Stimulated activated CD8-positive, alpha-beta memory T cell treated with anti-CD3 and anti-CD28 coated beads, Interleukin-7, amount 100 ng/mL, for 1 hour (primary cell): ENCODE measurements around the gene CYP2W1.
"Not testable (repeated sequence)": the region's sequence is repeated elsewhere in the genome, so short reads cannot be mapped to it uniquely, and the experiment has no call there.

ENCODE experiments used
- DNase-seq, 2 donors: peaks; one replicate each; pipeline ENCODE4 v3.0.0-alpha.2; 2020; ENCODE audit warnings: low read depth in 2 of 2

CYP2W1 gene

DNA sequence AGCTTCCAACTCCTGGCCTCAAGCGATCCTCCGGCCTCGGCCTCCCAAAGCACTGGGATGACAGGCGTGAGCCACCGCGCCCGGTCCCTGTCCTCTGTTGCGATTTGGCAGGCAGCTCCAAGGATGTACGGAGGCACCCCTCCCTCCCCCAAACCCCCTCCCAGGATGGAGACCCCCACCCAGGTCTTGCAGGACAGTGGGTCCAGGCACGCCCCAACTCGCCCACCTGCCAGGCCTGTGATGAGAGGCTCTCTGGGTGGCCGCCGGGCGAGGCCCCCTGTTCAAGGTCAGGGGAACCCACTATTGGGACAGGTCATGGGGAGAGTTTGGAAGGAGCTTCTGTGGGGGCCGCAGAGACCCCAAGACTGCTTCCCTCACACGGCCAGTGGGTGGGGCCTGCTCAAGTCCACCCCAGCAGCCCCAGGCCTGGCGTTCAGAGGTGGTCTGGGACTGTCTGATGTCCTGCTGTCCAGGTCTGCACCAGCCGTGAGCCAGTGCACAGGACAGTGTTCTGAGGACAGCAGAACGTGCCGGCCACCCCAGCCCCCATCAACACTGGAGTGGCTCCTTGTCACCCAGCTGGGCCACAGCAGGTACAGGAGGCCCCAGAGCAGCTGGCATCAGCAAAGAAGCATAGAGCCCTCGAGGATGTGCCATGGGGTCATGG is 31.0 kb upstream of the CYP2W1 start:
- DNase-seq: no peak

DNA sequence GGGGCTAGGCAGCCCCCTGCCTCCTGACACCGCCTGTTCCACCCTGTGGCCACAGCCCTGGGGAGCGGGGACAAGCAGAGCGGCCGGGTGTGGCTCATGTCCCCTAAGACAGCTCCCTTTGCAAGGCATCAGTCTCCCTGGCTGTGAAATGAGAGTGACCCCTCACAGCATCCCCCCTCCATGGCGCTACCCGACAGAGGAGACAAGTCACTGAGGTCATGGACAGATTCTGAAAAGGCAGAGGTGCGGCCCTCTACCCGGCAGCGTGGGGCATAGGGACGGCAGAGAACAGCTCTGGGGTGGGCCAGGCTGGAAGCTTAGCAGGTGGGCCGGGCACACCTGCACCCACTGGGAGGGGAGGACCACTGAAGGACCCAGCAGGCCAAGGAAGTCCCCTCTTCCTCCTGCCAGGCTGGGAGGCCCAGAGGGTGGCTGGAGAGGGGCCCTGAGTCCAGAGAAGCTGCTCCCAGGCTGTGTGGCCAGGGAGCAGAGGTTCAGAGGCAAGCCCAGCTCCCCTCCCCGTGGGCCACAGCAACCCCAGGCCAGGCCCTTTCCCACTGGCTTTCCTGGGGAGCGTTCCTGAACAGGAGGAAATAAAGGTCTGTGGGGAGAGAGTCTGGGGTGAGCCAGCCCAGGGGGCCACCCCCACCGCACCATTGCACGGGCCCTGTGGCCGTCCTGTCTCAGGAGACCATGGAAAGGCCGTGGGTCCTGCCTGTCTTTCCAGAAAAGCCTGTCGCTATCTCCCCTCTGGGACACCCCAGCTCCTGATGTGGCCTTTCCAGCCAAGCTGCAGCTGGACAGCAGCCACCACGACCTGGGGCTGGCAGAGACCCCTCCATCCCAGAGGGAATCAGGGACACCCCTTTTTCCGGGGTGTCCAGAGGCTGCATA is 30.2 kb upstream of the CYP2W1 start:
- no peak for DNase-seq

DNA sequence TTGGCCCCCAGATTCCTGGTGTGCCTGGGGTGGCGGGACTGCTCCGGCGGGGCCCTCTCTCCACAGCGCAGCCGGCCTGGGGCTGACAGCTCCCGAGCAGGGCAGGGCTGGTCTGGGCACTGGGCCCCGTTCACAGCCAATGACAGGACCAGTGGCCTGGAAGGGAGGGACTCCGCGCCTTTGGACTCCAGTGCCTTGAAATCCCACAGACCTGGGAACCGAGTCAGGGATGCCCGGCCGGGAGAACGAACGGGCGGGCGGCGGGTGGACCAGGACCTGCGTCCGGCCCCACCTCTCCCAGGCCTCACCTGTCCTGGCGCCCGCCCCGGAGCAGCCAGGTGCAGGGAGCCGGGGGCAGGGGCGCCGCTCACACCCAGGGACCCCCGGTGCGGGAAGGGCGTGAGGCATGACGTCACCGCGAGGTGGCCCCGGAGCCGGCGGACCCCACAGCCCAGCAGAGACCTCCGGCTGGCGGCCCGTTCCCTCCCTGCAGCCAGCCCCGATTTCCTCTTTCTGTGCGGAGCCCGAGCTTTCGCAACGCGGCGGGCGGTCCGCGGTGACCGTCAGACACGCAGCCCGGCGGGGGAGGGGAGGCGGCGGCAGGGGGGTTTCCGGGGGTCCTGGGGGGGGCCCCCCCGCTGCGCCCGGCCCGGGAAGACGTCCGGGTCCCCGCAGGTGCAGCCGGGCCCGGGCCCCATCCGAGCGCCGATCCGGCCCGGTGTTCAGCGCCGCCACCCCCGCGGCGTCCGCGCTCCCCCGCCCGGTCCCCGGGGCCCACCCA is 29.2 kb upstream of the CYP2W1 start:
- DNase-seq: no peak

DNA sequence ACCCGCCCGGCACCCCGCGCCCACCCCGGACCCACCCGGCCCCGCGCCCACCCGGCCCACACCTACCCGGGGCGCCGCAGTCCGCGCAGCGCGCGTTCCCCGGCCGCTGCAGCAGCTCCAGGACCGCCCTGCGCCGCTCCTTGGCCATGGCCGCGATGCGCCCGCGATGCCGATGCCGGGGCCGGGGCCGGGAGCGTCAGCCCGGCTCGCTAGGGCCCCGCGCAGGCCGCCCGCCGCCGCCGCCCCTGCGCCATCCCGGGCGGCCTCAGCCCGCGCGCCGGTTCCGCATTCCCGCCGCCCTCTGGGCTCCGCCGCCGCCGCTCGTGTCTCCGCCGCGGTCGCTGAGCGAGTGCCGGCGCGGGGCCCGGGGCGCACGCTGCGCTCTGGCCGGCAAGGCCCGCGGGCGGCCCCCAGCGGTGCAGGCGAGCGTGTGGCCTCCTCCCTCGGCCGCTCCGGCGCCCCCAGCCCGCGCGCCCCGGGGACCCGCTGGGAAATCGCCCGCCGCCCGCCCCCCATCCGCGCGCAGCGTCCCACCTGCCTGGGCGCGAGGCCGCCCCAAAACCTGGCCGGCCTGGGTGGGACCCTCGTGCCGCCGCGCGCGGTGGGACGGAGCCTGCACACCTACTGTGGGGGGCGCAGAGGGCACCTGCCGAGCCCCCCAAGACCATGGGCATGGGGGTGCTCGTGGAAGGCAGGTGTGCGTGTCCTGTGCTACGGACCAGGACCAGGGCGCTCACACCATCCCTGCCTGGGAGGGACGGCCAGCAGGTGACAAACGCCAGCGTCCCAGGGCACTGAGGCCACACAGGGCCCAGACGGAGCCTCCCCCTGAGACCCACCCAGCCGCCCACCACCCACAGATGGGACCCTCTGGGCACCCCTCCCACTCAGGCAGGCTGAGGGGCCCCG is 28.4 kb upstream of the CYP2W1 start, which contains the start of gene ADAP1:
Gene ADAP1 (minus strand): TSS at position 351 of the 909 bp plus-strand sequence. CDS start 203 bp downstream, at position 148.
- no peak for DNase-seq

DNA sequence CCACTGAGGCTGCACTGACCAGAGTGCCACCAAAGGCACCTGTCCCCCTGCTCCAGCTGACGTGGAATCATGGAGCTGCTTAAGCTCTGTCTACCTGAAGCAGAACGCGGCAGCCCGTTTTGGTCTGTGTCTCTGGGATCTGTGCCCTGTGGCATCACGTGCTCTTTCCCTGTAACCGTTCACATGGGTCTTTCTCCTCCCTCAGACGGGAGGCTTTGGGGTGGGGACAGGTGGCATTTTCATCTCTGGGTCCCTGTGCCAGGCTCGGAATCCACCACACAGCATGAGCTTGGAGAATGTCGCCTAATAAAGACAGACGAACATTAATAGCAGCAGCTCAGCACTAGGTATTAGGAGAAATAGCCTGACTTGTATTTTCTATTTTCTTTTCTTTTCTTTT is 26.9 kb upstream of the CYP2W1 start:
- DNase-seq: no peak

DNA sequence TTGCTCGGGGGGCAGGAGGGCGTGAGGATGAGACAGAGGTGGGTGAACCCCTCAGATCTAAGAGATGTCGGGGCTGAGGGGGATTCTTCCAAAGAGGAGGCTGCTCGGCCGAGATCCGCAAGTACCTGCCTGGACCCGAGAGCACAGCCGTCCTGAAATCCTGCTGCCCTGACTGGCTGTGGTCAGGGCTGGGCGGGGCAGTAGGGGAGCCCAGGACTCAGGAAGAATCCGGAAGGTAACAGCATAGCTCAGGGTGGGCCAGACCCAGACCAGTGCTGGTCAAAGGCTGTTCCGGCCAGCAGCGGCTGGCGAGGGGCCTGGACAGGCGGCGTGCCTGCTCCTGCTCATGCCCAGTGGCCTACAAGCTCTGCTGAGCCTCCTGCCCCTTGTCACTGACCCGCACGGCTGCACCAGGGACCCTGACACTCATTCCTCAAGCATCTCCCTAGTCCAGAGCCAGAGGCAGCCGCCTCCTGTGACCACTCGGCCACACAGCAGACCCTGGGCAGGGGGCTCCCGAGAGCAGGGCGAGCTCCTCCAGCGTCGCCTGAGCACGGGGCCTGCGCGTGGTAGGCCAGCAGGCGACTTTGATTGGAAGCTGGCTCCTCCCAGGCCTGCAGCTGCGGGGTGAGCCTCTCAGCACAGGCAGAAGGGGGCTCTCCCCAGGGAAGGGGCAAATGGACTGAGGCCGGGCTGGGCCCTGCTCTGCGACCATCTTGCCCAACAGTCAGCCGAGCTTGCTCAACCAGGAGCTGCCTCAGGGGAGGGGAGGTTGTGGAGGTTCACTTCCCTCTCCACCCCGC is 25.4 kb upstream of the CYP2W1 start:
- no peak for DNase-seq

DNA sequence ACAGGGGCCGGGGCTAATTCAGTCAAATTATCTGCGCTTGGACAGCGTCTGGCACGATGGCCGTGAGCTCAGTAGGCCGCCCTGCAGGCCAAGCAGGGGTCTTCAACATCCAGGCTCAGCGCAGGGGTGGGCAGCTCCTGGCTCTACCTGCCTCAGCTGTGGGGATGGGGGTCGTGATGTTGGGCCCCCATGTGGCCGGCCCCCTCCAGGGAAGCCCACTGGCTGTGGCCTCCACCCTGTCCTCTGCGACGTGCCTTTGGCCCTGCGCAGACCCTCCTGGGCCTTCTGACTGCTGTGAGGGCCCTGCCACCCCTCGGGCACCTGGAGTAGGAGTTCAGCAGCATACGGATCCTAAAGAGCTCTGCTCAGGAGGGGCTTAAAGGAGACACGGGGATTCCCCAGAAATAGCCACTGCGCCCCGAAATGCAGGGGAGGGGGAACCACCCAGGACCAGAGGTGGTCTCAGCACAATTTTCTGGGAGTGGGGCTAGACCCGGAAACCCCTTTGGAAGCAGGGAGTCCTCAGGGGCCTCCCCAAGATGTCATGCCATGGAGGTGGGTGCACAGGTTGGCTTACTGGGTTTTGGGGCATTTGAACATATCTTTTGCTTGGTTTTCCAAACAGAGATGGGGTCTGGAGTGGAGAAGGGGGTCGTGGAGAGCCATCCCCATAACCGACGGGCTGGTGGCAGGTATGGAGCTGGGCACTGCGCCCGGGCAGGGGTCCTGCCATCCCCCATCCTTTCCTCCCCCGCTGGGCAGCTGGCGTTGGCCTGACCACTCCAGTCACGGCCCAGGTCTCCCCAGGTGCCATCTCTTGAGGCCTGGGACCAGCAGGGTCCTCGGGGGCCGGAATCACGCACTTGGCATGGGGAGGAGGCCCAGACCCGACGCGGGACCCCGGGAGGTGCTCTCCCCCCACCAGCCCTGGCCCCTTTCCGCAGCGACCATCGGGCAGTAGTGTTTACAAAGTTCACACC is 24.5 kb upstream of the CYP2W1 start:
- no peak for DNase-seq

GRCh38 chr7:959271-959670 is 23.7 kb upstream of the CYP2W1 start:
- no peak for DNase-seq

- DNase-seq: not testable (repeated sequence)
Measured at GRCh38 chr7:959740-960139, 23.2 kb upstream of the CYP2W1 start.

- no peak for DNase-seq
Measured at GRCh38 chr7:960269-960871, 22.6 kb upstream of the CYP2W1 start.

GRCh38 chr7:960972-961371 is 22.0 kb upstream of the CYP2W1 start:
- DNase-seq: not testable (repeated sequence)

DNA sequence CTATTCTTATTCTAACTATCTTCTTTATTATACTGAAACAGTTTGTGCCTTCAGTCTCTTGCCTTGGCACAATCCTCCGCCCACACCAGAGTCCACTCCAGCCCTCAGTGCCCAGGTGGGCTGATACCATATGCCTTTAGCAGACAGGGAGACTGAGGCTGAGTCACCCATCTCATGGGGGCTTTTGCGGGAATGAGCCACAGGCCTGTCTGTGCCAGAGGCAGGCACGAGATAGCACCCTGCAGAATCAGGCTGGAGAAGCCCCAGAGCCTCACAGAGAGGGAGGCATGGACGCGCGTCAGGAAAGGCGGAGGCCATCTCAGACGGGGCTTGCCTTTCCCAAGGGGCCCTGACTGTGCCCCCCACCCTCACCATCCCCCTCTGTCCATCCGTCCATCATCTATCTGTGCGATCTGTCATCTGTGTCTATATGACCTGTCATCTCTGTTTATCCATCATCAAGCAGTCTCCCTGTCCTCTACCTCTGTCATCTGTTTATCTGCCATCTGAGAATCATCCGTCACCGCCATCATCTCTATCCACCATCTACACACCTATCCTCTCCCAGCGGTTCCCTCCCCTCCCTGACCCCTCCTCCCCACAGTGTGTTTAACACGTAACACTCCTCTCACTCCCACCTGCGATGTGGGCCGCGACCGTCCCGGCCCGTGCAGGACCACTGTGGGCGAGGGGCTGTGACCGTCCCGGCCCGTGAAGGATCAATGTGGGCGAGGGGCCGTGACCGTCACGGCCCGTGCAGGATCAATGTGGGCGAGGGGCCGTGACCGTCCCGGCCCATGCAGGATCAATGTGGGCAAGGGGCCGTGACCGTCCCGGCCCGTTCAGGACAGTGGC is 21.2 kb upstream of the CYP2W1 start:
- DNase-seq: no peak

GRCh38 chr7:962401-963081 is 20.4 kb upstream of the CYP2W1 start:
- no peak for DNase-seq

DNA sequence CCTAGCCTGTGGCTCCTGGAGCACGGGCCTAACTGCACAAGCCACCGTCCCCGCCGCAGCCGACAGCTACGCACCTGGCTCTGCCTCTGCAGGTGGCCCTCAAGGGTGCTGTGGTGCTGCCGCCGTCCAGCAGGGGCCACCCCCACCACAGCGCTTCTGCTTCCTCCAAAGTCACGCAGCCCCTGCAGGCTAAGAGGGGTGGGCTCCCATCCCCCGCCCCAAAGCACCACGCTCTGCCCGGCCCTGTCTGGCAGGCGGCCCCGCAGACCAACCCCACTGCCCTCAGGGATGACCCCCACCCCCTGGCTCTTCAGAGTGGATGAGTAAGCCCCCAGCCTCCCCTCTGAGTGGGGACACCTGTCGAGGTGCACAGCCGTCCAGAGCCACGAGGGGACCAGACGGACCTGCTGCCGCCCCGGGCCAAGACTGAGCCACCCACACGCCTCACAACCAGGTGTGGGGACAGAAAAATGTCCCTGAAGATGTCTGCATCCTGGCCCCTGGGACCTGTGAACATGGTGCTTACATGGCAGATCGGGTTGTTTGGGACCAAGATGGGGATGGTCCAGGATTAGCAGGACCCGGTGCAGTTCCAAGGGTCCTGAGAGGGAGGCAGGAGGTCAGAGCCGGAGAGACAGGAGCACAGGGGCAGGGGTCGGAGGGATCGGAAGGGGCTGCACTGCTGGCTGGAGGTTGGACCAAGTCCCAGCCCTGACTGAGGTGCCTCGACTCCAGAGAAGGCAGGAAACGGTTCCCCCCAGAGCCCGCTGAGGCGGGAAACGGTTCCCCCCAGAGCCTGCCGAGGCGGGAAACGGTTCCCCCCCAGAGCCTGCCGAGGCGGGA is 19.5 kb upstream of the CYP2W1 start:
- DNase-seq: no peak

GRCh38 chr7:964401-965231 is 18.4 kb upstream of the CYP2W1 start:
- no peak for DNase-seq
